ENCODE data around the gene FXYD2.

FXYD2 gene

GRCh38 chr11:117834838-117835443 is 10.4 kb upstream of the FXYD2 start:
- DNase-seq, result no peak

GRCh38 chr11:117834068-117834810 is 9.7 kb upstream of the FXYD2 start:
- DNase-seq, result no peak

GRCh38 chr11:117833401-117833891 is 8.9 kb upstream of the FXYD2 start:
- peak; percentile 96 for DNase-seq

GRCh38 chr11:117832511-117832910 is 8.0 kb upstream of the FXYD2 start:
- no peak for DNase-seq

- DNase-seq, result no peak
These were observed 7.3 kb upstream of the FXYD2 start for GRCh38 chr11:117831661-117832415.

GRCh38 chr11:117830674-117831351 is 6.3 kb upstream of the FXYD2 start:
- DNase-seq, result no peak

- DNase-seq, result no peak
These were observed 5.5 kb upstream of the FXYD2 start for GRCh38 chr11:117830072-117830471.

- no peak for DNase-seq
These were observed 4.8 kb upstream of the FXYD2 start for GRCh38 chr11:117829369-117829725.

GRCh38 chr11:117828611-117829368 is 4.2 kb upstream of the FXYD2 start:
- no peak for DNase-seq

- DNase-seq, result no peak
These were observed 3.3 kb upstream of the FXYD2 start for GRCh38 chr11:117827521-117828511.

- DNase-seq, result no peak
These were observed 2.3 kb upstream of the FXYD2 start for GRCh38 chr11:117826832-117827231.

GRCh38 chr11:117826190-117826570 is 1.6 kb upstream of the FXYD2 start:
- DNase-seq, result no peak

GRCh38 chr11:117825538-117826189 is 1.1 kb upstream of the FXYD2 start:
- no peak for DNase-seq

GRCh38 chr11:117823946-117824420 is 561 bp downstream of the FXYD2 start:
- DNase-seq, result no peak

- no peak for DNase-seq
These were observed 1.1 kb downstream of the FXYD2 start for GRCh38 chr11:117823294-117823945.

- DNase-seq, result no peak
These were observed 2.2 kb downstream of the FXYD2 start for GRCh38 chr11:117822074-117823033.

GRCh38 chr11:117821431-117821830 is 3.1 kb downstream of the FXYD2 start:
- DNase-seq, result no peak

GRCh38 chr11:117820516-117820915 is 4.0 kb downstream of the FXYD2 start:
- no peak for DNase-seq

- peak; percentile 89 for DNase-seq
These were observed 4.5 kb downstream of the FXYD2 start for GRCh38 chr11:117820071-117820470.
